Stimulated activated CD8-positive, alpha-beta memory T cell treated with anti-CD3 and anti-CD28 coated beads, Interleukin-15, amount 100 ng/mL, for 1 hour (primary cell): Measurements from ENCODE around the gene NARF.

Source experiments
- DNase-seq: peaks from one replicate; pipeline ENCODE4 v3.0.0-alpha.2; 2020; ENCODE audit warnings: low read depth

The NARF gene

DNA sequence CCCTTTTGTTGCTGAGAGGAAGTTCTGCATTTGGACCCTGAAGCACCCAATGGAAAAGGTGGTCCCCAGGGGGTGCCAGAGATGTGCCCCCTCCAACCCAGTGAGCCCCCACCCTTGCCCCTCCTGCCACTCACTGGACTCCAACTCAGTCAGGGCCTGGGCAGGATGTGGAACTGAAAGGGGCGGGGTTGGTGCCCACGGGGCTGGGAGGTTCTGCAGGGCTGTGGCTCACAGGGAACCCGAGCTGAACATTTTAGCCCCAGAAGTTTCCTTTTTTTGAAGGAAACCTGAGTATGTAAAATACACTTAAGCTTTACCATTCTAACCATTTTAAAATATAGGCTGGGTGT, 24.4 kb upstream of the NARF start:
- DNase-seq = no peak

DNA sequence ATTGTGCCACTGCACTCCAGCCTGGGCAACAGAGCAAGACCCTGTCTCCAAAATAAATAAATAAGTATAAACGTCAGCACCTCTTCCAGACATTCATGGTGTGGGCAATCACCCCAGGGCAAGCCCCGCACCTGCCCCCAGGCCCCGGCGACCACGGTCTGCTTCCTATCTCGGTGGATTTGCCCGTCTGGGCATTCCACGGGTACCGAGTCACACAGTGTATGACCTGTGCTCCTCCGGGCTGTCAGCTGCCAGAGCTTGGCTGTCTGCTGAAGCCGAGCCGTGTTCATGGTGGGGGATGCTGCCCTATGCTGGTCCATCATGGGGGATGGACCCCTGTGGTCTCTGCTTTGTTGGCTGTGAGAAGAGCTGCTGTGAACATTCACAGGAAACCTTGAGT, 23.4 kb upstream of the NARF start:
- DNase-seq = no peak

DNA sequence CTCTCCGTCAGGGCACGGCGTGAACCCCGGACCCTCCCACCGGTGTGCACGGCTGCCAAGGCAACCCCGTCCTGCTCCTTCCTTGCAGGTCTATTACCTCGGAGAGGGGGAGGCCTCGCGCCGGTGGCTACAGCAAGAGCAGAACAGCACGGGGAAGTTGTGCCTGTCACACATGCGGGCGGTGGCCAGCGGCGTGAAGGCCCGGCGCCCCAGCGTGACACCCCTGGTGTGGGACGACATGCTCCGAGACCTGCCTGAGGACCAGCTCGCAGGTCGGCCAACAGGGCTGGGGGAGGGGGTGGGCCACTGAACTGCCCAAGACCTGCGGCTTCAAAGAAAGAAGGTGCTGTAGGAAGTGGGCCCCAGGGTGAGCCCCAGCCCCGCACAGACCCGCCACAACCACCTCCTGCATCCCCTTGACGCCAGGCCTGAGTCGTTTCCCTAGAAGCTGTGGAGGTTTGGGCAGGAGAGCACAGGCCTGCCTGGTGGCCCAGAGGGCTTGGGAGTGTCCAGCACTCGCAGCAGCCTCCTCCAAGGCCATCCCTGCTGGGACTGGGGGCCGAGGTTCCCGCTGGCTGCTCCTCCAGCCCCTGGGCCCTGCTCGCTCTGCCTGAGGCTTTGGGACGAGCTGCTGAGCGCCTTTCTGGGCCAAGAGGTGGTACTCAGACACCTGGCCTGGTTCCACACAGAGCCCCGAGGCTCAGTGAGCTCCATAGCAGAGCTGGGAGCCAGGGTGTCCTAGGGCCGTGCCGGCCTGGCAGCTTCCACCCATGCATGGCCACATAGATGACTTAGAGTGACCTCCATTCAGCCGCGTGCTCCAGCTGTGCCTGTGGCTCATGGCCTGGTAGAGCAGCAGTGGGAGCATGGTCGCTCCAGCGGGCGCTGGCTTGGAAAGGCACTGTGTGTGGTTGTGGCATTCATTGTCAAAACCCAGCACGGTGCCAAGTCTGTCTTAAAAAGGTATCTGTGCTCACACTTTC, 22.6 kb upstream of the NARF start:
- DNase-seq = no peak

GRCh38 chr17:82436601-82437324, 21.8 kb upstream of the NARF start:
- no peak for DNase-seq

DNA sequence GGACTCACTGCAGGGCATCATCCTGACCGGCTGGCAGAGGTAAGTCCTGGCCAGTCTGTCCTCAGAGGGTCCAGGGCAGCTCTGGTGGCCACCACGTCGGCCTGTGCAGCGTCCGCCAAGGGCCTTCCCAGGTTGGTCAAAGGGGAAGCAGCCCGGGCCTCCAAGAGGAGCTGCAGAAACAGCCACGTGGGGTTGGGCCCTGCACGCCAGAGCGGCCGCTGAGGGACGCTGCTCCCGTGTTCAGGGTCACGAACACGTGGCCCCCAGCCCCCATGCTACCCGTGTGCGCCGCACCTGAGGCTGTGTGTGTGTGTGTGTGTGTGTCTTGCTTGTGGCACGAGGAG, 21.2 kb upstream of the NARF start:
- no peak for DNase-seq

DNA sequence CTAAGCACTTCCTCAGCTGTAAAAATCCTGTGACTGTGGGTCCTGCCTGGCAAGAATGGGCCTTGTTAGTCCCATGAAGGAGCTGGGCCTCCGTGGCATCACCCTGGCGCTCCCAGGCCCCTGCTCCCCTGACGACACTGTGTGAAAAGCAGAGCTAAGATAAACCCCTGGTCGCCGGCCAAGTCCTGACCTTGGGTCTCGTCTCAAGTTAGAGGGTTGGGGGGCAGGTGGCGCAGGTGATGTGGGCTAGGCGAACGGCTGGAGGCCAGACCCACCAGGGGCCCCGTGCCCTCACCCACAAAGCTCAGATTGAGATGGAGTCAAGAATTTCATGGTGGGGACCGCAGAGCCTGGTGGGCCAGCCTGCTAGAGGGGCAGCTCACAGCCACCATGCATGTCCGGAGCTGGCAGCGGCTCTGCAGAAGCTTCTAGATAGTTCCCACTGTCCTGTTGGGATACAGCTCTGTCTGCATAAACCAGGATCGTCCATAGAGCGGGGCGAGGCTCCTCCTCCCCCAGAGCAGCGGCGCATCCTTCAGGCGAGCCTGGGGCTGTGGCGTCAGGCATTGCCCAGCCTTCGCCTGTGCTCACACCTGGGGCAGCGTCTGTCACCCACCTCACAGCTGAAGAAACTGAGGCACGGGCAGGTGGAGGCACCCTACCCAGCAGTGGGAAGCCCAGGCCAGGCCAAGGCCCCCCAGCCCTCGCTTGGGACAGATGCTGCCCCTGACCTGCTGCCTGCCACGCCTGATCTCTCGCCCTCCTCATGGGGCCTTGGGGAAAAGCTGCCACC, 19.9 kb upstream of the NARF start:
- no peak for DNase-seq

GRCh38 chr17:82439194-82439828, 19.2 kb upstream of the NARF start:
- no peak for DNase-seq

DNA sequence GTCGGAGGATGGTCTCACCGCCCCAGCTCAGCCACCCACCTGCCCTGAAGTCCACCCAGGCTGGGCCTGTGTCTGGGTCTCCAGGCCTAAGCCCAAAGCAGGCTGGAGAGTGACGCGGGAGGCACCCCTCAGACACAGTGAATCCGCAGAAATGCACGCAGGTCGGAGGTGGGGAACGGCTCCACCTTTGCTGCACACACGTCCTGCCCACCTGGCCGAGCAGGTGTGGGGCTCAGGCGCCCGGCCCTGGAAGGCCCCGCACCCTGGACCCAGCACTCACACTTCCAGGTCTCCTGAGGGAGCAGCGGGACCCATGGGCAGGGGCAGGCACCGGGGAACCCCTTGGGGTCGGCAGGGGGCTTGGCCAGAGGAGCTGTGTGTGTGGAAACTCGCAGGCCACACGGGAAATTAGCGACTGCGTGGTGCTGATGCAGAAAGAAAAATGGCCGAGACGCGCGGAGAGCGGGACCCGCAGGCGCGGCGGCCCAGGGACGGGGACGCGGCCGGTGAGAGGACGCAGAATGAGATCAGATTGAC, 18.6 kb upstream of the NARF start:
- no peak for DNase-seq

DNA sequence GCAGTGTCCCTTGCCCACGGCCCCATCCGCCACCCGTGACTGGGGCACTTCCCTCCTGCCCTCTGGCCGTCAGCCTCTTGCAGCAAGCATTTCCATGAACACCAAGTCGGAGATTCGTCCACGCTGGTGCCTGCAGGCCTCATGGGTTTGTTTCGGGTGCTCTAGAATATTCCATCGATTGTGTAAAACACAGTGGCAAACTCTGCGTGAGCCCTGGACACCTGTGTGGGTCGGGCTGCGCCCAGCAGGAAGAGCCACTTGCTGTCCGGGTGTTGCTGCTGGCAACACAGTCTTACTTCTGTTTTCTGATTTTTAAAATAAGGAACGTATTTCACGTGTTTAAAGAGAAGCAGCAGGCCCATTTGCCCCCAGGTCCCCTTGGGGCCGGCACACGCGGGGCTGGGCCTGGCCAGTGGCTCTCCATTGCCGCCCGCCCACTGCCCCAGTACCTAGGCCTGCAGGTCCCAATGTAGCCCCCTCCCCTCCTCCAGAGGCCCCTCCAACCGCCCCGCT, 18.0 kb upstream of the NARF start:
- no peak for DNase-seq

- DNase-seq = no peak
Measured at GRCh38 chr17:82440991-82441627, 17.4 kb upstream of the NARF start.

GRCh38 chr17:82441691-82442487, 16.7 kb upstream of the NARF start:
- no peak for DNase-seq

GRCh38 chr17:82442643-82443464, 15.7 kb upstream of the NARF start:
- DNase-seq = no peak

DNA sequence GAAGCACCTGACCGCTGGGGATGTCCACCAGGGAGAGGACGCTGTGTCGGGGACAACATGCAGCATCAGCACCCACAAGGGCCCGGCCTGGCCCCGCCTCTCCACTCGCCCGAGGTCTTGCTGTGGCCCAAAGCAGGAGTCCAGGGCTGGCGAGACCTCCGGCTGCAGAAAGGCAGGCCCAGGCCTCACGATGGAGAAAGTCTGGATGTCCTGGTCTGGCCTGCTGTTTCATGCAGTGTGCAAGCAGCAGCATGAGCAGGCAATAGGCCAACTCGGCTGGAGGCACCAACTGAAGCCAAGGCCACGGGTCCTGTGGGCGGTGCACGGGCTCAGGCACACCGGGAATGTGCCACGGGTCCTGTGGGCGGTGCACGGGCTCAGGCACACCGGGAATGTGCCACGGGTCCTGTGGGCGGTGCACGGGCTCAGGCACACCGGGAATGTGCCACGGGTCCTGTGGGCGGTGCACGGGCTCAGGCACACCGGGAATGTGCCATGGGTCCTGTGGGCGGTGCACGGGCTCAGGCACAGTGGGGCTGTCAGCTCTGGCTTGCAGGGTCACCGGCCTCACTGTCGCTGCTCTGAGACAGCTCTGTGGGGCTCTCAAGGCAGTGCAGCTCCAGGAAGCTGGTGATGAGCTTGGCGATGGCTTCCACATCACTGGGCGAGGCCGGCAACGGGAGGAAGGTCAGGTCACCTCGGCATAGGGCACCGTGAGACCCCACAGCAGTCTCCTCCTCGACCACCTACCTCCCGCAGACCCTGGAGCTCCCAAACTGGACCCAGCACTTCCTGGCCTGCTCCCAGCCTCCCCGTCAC, 14.9 kb upstream of the NARF start:
- no peak for DNase-seq

GRCh38 chr17:82444284-82444893, 14.2 kb upstream of the NARF start:
- DNase-seq = no peak

DNA sequence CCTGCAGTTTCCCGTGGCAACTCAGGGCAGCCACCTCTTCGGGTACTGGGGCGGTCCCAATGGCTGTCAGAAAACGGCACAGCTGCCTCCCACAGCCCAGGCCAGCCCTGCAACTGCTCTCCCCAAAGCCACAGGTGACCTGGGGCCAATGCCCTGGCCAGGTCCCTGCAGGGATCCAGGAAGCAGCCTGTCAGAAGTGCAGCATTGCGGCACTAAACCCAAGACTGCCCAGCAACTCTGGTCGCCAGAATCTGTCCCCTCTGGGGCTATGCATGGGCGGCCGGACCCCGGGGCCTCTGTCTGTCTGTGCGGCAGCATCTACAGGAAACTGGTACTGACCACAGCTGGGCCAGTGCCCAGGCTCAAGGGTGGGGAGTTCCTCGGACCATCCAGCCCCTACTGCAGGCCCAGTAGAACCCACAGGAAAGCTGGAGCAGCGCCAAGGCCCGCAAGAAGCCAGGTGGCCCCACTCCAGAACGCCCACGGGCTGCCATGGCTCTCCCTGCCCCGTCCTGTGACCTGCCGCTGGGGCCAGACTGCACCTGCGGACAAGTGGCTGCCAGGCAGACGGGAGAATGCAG, 13.5 kb upstream of the NARF start:
- DNase-seq = no peak

- no peak for DNase-seq
Measured at GRCh38 chr17:82445542-82445941, 13.0 kb upstream of the NARF start.

- no peak for DNase-seq
Measured at GRCh38 chr17:82446124-82446523, 12.4 kb upstream of the NARF start.

DNA sequence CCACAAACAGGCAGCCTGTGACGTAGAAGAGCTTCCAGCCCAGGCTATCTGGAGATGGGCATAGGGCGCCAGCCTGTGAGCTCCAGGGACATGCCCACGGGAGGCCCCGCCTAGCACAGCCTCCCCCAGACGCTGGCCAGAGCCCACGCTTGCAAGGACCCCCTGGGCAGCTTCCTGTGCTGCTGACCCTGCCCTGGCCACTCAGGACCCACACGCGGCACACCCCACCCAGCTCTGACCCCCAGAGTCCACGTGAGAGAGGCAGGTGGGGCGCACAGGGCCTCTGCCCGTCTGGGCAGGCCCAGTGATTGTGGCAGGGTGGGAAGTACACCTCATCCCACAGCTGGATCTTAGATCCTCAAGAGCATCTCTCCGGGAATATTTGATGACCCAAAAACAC, 11.9 kb upstream of the NARF start:
- no peak for DNase-seq
